Activated CD4-positive, alpha-beta T cell treated with anti-CD3 and anti-CD28 coated beads, Interleukin-2, amount 50 U/mL, for 1 hour (primary cell): Measurements from ENCODE around the gene UBE2C.
A peak's percentile ranks its signal among the peaks of the same experiment; 100 is the strongest.
"Not testable (repeated sequence)": the region's sequence is repeated elsewhere in the genome, so short reads cannot be mapped to it uniquely, and the experiment has no call there.

Source experiments
- DNase-seq: peaks from one replicate; pipeline ENCODE4 v3.0.0-alpha.2; 2020

UBE2C gene

GRCh38 chr20:45812157-45813005 is at the start of gene UBE2C:
Gene UBE2C, plus strand, starts transcription at chr20:45812644. Its CDS starts 52 bp downstream, at chr20:45812696.
- peak; percentile 90 for DNase-seq

- not testable (repeated sequence) for DNase-seq
Measured at GRCh38 chr20:45764618-45765282, 47.7 kb upstream of the UBE2C start.

- DNase-seq, result no peak
Measured at GRCh38 chr20:45765307-45765875, 47.1 kb upstream of the UBE2C start.

DNA sequence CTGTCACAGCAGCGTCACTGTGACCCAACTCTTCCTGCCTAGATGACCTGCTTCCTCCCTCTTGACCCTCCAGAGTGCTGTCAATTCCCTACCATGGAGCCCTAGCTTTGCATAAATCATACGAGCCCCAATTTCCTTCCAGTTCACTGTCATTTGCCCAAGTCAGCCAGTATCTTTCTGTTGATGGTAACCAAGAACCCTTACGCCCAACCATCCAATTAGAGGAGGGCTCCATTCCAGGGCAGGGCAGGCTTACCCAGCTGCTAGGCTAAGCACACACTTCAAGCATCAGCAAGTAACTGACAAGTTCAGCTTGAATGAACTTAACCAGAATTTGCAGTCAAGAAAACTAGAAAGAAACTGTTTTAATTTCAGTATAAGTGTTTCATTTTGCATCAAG is 46.5 kb upstream of the UBE2C start:
- no peak for DNase-seq

DNA sequence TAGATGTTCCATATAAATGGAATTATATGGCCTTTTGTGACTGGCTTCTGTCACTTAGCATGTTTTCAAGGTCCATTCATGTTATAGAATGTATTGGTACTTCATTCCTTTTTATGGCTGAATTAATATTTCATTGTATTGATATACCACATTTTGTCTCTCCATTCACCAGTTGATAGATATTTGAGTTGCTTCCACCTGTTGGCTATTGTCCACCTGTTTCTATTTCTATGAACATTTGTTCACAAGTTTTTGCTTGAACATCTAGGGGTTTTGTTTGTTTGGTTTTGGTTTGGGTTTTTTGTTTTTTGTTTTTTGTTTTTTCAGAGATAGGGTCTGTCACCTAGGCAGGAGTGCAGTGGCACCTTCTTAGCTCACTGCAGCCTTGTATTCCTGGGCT is 44.0 kb upstream of the UBE2C start:
- no peak for DNase-seq

DNA sequence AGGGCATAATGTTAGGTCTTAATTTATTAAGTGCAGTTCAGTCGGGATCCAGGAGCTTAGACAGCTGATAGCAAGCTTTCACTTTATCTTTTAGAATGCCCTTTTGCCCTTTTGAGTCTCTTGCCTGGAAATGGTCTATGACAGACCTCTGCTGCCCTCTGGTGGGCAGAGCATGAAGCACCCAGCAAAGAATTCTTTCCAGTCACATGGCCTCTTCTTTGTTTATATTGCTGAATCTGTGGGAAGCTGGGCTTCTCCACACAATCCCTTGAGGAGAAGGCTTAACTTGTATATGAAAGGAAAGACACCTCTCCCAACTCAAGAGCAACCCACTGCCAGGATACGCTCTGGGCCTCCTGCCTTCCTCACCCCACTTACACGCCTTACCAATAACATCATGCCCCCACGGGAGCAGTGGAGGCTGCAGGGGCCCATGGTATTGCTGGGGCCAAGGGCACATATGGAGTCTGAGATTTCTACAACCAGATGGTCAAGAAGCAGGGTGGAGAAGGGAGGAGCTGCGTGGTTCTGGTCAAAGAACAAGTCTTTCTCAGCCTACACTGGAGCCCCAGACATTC is 41.2 kb upstream of the UBE2C start:
- peak; percentile 78 for DNase-seq

GRCh38 chr20:45772693-45773092 is 39.8 kb upstream of the UBE2C start:
- DNase-seq, result no peak

GRCh38 chr20:45774945-45775344 is 37.5 kb upstream of the UBE2C start:
- no peak for DNase-seq

- no peak for DNase-seq
Measured at GRCh38 chr20:45775411-45775810, 37.0 kb upstream of the UBE2C start.

- DNase-seq, result no peak
Measured at GRCh38 chr20:45776931-45777330, 35.5 kb upstream of the UBE2C start.

DNA sequence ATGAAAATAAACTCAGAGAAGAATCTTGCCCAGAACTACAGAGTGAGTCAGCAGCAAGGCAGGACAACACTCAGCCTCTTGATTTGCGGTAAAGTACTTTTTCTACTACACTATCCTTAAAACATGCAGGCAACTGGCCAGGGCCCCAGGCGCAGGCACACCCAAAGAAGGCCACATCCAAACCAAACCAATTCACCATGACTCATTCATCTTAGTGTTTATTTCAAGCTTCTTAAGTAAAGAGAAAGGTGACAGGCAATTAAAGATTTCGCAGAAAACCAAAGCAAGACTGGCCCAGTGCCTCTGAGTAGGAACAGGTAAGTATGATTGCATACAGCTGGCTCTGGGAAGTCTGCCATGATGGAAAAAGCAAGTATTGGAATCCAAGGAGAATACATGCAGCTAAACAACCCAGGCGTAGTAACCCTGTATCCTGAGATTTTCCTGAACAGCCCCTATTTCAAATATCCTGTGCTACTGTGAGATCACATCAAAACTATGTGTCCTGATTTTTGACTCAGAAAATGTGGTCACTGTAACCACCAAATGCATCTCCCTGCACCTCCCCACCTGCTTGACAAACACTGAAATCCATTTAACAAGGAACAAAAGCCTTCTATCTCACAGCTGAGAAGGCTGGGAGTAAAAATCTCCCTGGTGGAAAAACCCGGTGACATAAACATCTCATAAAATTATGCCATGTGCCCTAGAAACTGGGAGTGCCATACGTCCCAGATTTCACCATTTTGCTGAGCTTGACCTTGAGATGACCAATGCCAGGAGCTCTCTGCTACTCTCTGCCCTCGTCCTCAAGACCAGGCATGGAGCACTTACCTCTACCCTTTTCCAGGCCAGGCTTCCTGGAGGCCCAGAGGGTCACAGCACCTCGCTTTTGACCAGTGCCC is 33.2 kb upstream of the UBE2C start:
- DNase-seq, result no peak

- no peak for DNase-seq
Measured at GRCh38 chr20:45780159-45780558, 32.3 kb upstream of the UBE2C start.

DNA sequence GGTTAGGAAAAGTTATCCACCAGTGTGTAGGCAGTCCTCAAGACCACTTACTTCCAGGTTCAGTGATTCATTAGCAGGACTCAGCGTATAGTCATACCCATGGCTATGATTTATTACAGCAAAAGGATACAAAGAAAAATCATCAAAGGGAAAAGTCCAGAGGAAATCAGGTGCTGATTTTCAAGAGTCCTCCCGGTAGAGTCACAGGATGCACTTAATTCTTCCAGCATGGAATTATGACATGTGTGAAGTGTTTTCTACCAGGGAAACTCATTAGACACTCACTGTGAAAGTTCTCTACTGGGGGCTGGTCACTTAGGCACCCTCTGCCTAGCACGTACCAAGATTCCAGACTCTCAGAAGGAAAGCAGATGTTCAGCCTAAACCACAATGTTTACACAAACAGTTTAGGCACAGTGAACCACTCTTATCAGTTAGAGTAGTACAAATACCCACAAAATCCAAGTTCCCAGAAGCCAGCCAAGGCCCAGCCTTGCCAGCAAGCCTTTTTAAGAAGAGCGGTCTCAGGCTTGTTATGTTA is 31.0 kb upstream of the UBE2C start:
- no peak for DNase-seq

DNA sequence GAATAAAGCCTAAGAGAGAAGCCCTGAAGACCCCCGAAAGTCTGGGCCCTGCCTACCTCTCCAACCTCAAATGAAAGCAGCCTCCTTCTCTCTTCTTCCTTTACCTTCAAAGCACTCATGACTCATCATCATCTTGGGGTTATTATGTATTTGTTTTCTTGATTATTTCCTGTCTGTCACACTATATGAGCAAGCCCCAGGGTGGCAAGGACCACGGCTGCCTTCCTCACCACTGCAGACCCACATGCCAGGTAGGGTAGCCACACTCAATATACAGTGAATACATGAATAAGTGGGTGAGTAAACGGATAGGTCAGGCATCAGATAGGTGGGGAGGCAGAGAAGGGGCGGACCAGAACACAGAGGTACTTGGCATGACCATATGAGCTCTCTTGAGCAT is 29.6 kb upstream of the UBE2C start:
- no peak for DNase-seq

- DNase-seq, result no peak
Measured at GRCh38 chr20:45783656-45784294, 28.7 kb upstream of the UBE2C start.

GRCh38 chr20:45788351-45788750 is 24.1 kb upstream of the UBE2C start:
- no peak for DNase-seq

DNA sequence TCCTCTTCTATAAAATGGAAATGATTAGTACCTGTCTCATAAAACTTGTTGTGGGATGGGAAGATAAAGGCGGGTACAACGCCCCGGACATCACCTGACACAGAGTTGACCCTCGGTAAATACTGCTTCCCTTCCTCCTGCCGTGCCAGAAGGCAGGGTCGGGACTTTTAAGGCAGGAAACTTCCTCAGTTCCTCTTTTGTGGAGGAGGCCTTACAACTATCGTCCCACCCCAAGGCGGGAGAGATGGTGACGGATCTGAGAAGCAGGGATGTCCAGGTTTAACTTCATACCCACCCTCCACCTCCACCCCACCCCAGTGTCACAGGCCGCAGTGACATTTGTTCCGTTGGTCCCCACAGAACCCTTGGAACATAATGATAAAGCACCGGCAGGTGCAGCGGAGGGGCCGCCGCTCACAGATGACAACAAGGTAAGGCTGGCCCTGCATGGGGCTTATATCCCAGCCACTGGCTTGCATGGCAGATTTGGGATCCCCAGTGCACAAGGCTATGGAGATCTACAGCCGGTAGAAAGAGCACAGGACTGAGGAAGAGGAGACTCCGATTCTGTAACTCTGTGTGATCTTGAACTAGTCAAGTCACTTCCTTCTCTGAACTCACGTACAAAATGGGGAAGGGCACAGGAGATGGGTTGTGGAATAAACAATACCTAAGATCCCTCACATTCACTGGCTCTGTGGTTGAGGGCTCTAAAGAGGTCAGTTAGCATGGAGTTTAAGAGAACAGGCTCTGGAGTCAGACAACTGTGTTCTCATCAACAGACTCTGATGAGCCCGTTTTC is 19.9 kb upstream of the UBE2C start:
- no peak for DNase-seq

- DNase-seq, result no peak
Measured at GRCh38 chr20:45796337-45797065, 15.9 kb upstream of the UBE2C start.

DNA sequence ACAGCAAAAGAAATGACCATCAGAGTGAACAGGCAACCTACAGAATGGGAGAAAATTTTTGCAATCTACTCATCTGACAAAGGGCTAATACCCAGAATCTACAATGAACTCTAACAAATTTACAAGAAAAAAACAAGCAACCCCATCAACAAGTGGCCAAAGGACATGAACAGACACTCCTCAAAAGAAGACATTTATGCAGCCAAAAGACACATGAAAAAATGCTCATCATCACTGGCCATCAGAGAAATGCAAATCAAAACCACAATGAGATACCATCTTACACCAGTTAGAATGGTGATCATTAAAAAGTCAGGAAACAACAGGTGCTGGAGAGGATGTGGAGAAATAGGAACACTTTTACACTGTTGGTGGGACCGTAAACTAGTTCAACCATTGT is 14.9 kb upstream of the UBE2C start:
- DNase-seq, result not testable (repeated sequence)

GRCh38 chr20:45797955-45798354 is 14.5 kb upstream of the UBE2C start:
- not testable (repeated sequence) for DNase-seq
